MM.1S (cell line): Measurements from ENCODE around the gene TRDN.

Source experiments
- CTCF ChIP-seq: fragments of 300-600 bp; sonication (generic); IDR thresholded peaks from 2 replicates; pipeline ENCODE4 v1.5.1; 2016; ENCODE audit warnings: antibody characterized with exemption, low read length, mixed read lengths
- EZH2 ChIP-seq: fragments of 300-600 bp; sonication (generic); optimal IDR thresholded peaks from 2 replicates; pipeline ENCODE3; 2017; ENCODE audit warnings: low read depth, mild to moderate bottlenecking, antibody characterized with exemption, low read length, mixed read lengths

GRCh38 chr6:123518441-123519188 lies 118.1 kb downstream of the TRDN start:
- TF ChIP-seq EZH2 (no peak), CTCF (no peak)
